RWPE1 (cell line): Measurements from ENCODE around the gene COPS2.

Source experiments
- CTCF ChIA-PET: fragments of 350-600 bp; sonication (Branson Sonifier 250); formaldehyde crosslinking; extraction: SDS; loops from one replicate; lab custom pipeline; 2021; lab: Yijun Ruan, JAX
- POLR2A ChIA-PET: fragments of 400-600 bp; formaldehyde crosslinking; extraction: SDS; loops from one replicate; lab custom pipeline; 2020; ENCODE audit warnings: antibody characterized with exemption; ENCODE audit not compliant: low non-redundant PET; lab: Yijun Ruan, JAX
- DNase-seq: peaks from one replicate; pipeline ENCODE4 v3.0.0; 2012; ENCODE audit warnings: low spot score
- H3K27ac ChIP-seq: fragments of 450-650 bp; 2 replicates; pipeline ENCODE4 v1.5.1; 2017
- CTCF ChIP-seq: fragments of 450-650 bp; conservative IDR thresholded peaks from 2 replicates; pipeline ENCODE4 v1.5.1; 2017; ENCODE audit warnings: low read depth, mild to moderate bottlenecking

Gene COPS2

GRCh38 chr15:49164865-49165264 lies 9.5 kb upstream of the COPS2 start:
- ChIA-PET POLR2A (no interaction called here), CTCF (no interaction called here)
- H3K27ac ChIP-seq, result no peak overlapping the region
- no peak for DNase-seq
- no peak for TF ChIP-seq CTCF

GRCh38 chr15:49163678-49164077 lies 8.3 kb upstream of the COPS2 start:
- CTCF ChIA-PET, result interaction anchor here (0.6 kb wide), 1 partner anchor 26 kb away, joined by 5 read pairs; no protein-coding TSS in a partner anchor
- H3K27ac ChIP-seq, result no peak overlapping the region
- POLR2A ChIA-PET, result no interaction called here
- no peak for TF ChIP-seq CTCF
- DNase-seq, result peak; percentile 43

GRCh38 chr15:49155834-49156627 lies 632 bp upstream of the COPS2 start:
- ChIA-PET POLR2A (interaction anchor here (0.6 to 1.5 kb wide), 2 partner anchors 13 to 14 kb away, joined by 3 read pairs; partner anchors contain the start of gene GALK2), CTCF (interaction anchor here (0.6 to 0.7 kb wide), 2 partner anchors 50 to 294 kb away, joined by 3 read pairs; no protein-coding TSS in a partner anchor)
- peak; percentile 21 for DNase-seq
- H3K27ac ChIP-seq, result peak overlapping the region; percentile 79
- no peak for TF ChIP-seq CTCF

GRCh38 chr15:49154799-49155109 lies 645 bp downstream of the COPS2 start:
- CTCF ChIA-PET, result interaction anchor here (0.6 kb wide), 1 partner anchor 489 kb away, joined by 3 read pairs; no protein-coding TSS in a partner anchor
- POLR2A ChIA-PET, result interaction anchor here (0.6 kb wide), 1 partner anchor 15 kb away, joined by 3 read pairs; the partner anchor contains the start of gene GALK2
- DNase-seq, result no peak
- H3K27ac ChIP-seq, result peak overlapping the region; percentile 79
- no peak for TF ChIP-seq CTCF

GRCh38 chr15:49154359-49154758 lies 1.0 kb downstream of the COPS2 start:
- POLR2A ChIA-PET, result interaction anchor here (0.6 kb wide), 1 partner anchor 15 kb away, joined by 3 read pairs; the partner anchor contains the start of gene GALK2
- no peak overlapping the region for H3K27ac ChIP-seq
- TF ChIP-seq CTCF, result no peak
- CTCF ChIA-PET, result interaction anchor here (0.6 kb wide), 1 partner anchor 488 kb away, joined by 3 read pairs; no protein-coding TSS in a partner anchor
- DNase-seq, result no peak

GRCh38 chr15:49152552-49153312 lies 2.7 kb downstream of the COPS2 start:
- CTCF ChIA-PET, result no interaction called here
- POLR2A ChIA-PET, result no interaction called here
- TF ChIP-seq CTCF, result no peak
- no peak overlapping the region for H3K27ac ChIP-seq
- DNase-seq, result no peak
